GM21619 (cell line): Measurements from ENCODE around the gene SCAP.

ENCODE experiments used
- ATAC-seq: cut with Tn5 transposase; IDR thresholded peaks from one replicate; pipeline ENCODE4 v1.9.1; 2021; ENCODE audit not compliant: unreplicated experiment

Gene SCAP

GRCh38 chr3:47366833-47367232 is 108.9 kb downstream of the SCAP start:
- ATAC-seq: no peak

GRCh38 chr3:47365213-47366153 is 110.3 kb downstream of the SCAP start:
- no peak for ATAC-seq
